ENCODE results near the gene RHPN2. TPM values are rescaled to one million over a fixed set of nuclear protein-coding genes. Genes with fewer than 3 reads are reported as not detected.
A peak's percentile ranks its signal among the peaks of the same experiment; 100 is the strongest.

RHPN2 gene
- total and polyA plus RNA-seq, 2 donors (not counting 3 experiments of a cell fraction or from before 2014, with no cell fraction given): 2.3 to 2.7 TPM

GRCh38 chr19:32971715-32972540, 92.8 kb downstream of the RHPN2 start, which contains the start of the genes CEP89 and FAAP24:
TSS of gene CEP89 (minus strand) at chr19:32971958. CDS start at chr19:32971874, 84 bp downstream.
TSS of gene FAAP24 (plus strand) at chr19:32972242. CDS start at chr19:32973197, 955 bp downstream.
- Histone ChIP-seq H3K36me3 (ENCODE audit: control insufficient read depth in 2 of 2, extremely low read depth in 1 of 2, insufficient read depth in 2 of 2, low read length in 2 of 2) (peaks cover 0 to 9% of the 10 kb centered on the region in 2 experiments), H3K27me3 (ENCODE audit: control insufficient read depth in 2 of 2, insufficient read depth in 2 of 2, low read length in 2 of 2) (no peaks in the 10 kb centered on the region), H2AFZ (ENCODE audit: low read depth, low read length) (peak within 1 kb of the TSS; percentile 98), H4K20me1 (replicated peaks; ENCODE audit: control insufficient read depth, extremely low read depth, insufficient read depth, low read length) (no peaks in the 10 kb centered on the region), H3K9me1 (replicated peaks; ENCODE audit: control insufficient read depth, extremely low read depth, insufficient read depth, low read length) (no peaks in the 10 kb centered on the region), H3K4me1 (ENCODE audit: control insufficient read depth, extremely low read depth, insufficient read depth, low read length) (peaks cover 10% of the 10 kb centered on the region), H3K79me2 (ENCODE audit: control insufficient read depth, insufficient read depth, low read length) (peaks cover 33% of the 10 kb centered on the region), H3K4me2 (ENCODE audit: insufficient read depth, low read length) (peak within 1 kb of the TSS; percentile 82), H3K4me3 (replicated peaks in 1 of 3; ENCODE audit: insufficient read depth in 1 of 3, low read depth in 1 of 3, low read length in 3 of 3) (peak within 1 kb of the TSS; percentile 61 to 97 (median 88)), H3K9me3 (replicated peaks; ENCODE audit: control insufficient read depth, insufficient read depth, low read length) (no peaks in the 10 kb centered on the region), H3K9ac (replicated peaks; ENCODE audit: extremely low read depth, insufficient read depth, low read length) (peak within 1 kb of the TSS; percentile 81), H3K27ac (ENCODE audit: insufficient read depth, low read depth, low read length) (peak within 1 kb of the TSS; percentile 77)
- FAIRE-seq (peak; percentile 98), DNase-seq (ENCODE audit: low read depth, low spot score) (peak; percentile 100)
- ChIA-PET CTCF (interaction anchor here (0.9 to 1.5 kb wide), 2 partner anchors 147 to 212 kb away, joined by 4 to 7 read pairs; no protein-coding TSS in a partner anchor), POLR2A (interaction anchor here (1.6 kb wide), 1 partner anchor 109 kb away, joined by 4 read pairs; the partner anchor contains the start of gene GPATCH1)
- no TSS peak for BruUV-seq (replicated peaks)
- TF ChIP-seq POLR2A (IDR thresholded peaks at IDR 0.05; ENCODE audit: low read depth, low read length): peak; percentile 84
- peak; percentile 43 for TF ChIP-seq POLR2AphosphoS5 (IDR thresholded peaks at IDR 0.05; ENCODE audit: insufficient read depth, low read depth, low read length)
- TF ChIP-seq FOS (IDR thresholded peaks at IDR 0.05; ENCODE audit: borderline replicate concordance, insufficient read depth, low read length): no peak
- dilution Hi-C loops (cut with MboI; ENCODE audit: extremely low pct_ligation_motif_present, low sequenced_read_pairs) (no loop called here), intact Hi-C loops (cut with micrococcal nuclease) (loop anchor here (1.0 to 10.0 kb wide), 5 partner anchors 113 to 405 kb away; partner anchors contain the start of genes ANKRD27, GPATCH1 and RGS9BP)

- Histone ChIP-seq H3K4me3 (replicated peaks in 1 of 3; ENCODE audit: insufficient read depth in 1 of 3, low read depth in 1 of 3, low read length in 3 of 3) (peak overlapping the region; percentile 61 to 97 (median 88)), H3K36me3 (ENCODE audit: control insufficient read depth in 2 of 2, extremely low read depth in 1 of 2, insufficient read depth in 2 of 2, low read length in 2 of 2) (peaks cover 0 to 9% of the 10 kb centered on the region in 2 experiments), H3K79me2 (ENCODE audit: control insufficient read depth, insufficient read depth, low read length) (peaks cover 33% of the 10 kb centered on the region), H4K20me1 (replicated peaks; ENCODE audit: control insufficient read depth, extremely low read depth, insufficient read depth, low read length) (no peaks in the 10 kb centered on the region), H3K4me2 (ENCODE audit: insufficient read depth, low read length) (peak overlapping the region; percentile 51), H3K9me1 (replicated peaks; ENCODE audit: control insufficient read depth, extremely low read depth, insufficient read depth, low read length) (no peaks in the 10 kb centered on the region), H3K4me1 (ENCODE audit: control insufficient read depth, extremely low read depth, insufficient read depth, low read length) (peaks cover 10% of the 10 kb centered on the region), H3K9ac (replicated peaks; ENCODE audit: extremely low read depth, insufficient read depth, low read length) (peak overlapping the region; percentile 16), H2AFZ (ENCODE audit: low read depth, low read length) (peak overlapping the region; percentile 85), H3K27ac (ENCODE audit: insufficient read depth, low read depth, low read length) (no peak overlapping the region), H3K27me3 (ENCODE audit: control insufficient read depth in 2 of 2, insufficient read depth in 2 of 2, low read length in 2 of 2) (no peaks in the 10 kb centered on the region), H3K9me3 (replicated peaks; ENCODE audit: control insufficient read depth, insufficient read depth, low read length) (no peaks in the 10 kb centered on the region)
- dilution Hi-C loops (cut with MboI; ENCODE audit: extremely low pct_ligation_motif_present, low sequenced_read_pairs) (no loop called here), intact Hi-C loops (cut with micrococcal nuclease) (loop anchor here (5.0 to 10.0 kb wide), 3 partner anchors 114 to 406 kb away; partner anchors contain the start of genes ANKRD27, GPATCH1 and RGS9BP)
- POLR2A ChIA-PET: interaction anchor here (0.7 kb wide), 1 partner anchor 38 kb away, joined by 3 read pairs; no protein-coding TSS in a partner anchor
- FAIRE-seq (no peak), DNase-seq (ENCODE audit: low read depth, low spot score) (no peak)
- CTCF ChIA-PET: interaction anchor here (0.9 to 1.5 kb wide), 2 partner anchors 148 to 213 kb away, joined by 4 to 7 read pairs; no protein-coding TSS in a partner anchor
- no peak for TF ChIP-seq JUN (IDR thresholded peaks at IDR 0.05; ENCODE audit: borderline replicate concordance, insufficient read depth, insufficient read length, low read depth)
- TF ChIP-seq CTCF (IDR thresholded peaks at IDR 0.05; ENCODE audit: extremely low read depth in 1 of 2, insufficient read depth in 1 of 2, low read depth in 1 of 2, low read length in 2 of 2): no peak
- TF ChIP-seq GATA2 (IDR thresholded peaks at IDR 0.05; ENCODE audit: insufficient read depth, insufficient read length, low read depth, low read length): no peak
- no peak for TF ChIP-seq EZH2 (IDR thresholded peaks at IDR 0.05; ENCODE audit: borderline replicate concordance, low read depth, low read length, severe bottlenecking)
- TF ChIP-seq MAX (IDR thresholded peaks at IDR 0.05; ENCODE audit: insufficient read depth, insufficient read length): no peak
- no peak for TF ChIP-seq POLR2AphosphoS5 (IDR thresholded peaks at IDR 0.05; ENCODE audit: insufficient read depth, low read depth, low read length)
- BruUV-seq (replicated peaks): TSS peak; percentile 66
Observed at GRCh38 chr19:32971012-32971595, 93.6 kb downstream of the RHPN2 start.
